ENCODE data around the gene MYH10.

The MYH10 gene

DNA sequence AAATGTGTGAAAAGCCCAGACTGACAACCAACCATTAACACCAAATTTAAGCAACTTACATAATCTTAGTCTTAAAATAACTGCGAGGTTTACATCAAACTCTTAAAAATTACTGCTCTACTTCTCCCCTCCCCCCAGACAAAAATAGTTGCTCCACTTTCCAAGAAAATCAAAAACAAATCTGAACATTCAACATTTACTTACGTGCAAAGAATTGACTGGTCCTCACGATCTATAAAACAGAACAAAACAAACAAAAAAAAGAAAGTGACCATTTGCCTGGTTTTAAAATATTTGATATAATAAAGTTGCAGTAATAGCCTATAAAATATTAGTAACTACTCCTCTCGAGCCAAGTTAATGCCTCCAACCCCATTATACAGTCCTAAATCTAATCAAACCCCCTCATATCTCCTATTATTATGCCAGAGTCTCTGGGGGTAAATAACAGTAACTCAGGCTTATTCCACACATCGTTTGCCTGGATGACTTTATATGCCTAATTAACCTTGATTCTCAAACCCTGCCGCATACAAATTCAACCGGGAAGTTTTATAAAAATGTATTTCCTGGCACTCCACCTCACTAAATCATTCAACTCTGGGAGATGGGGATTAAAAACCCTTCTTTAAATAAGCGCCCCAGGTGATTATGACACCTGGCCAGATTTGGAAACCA lies 41.5 kb downstream of the MYH10 start:
- Histone ChIP-seq H3K27me3 (ENCODE audit: control insufficient read depth, low read length) (no peaks in the 10 kb centered on the region), H3F3A (ENCODE audit: control insufficient read depth, insufficient read depth) (no peaks in the 10 kb centered on the region), H3K4me1 (ENCODE audit: control insufficient read depth, low read length) (no peaks in the 10 kb centered on the region), H3K36me3 (ENCODE audit: control insufficient read depth, low read length) (no peaks in the 10 kb centered on the region), H4K20me1 (ENCODE audit: control insufficient read depth, insufficient read depth, low read depth, low read length) (no peaks in the 10 kb centered on the region), H3K4me2 (ENCODE audit: low read length) (no peak overlapping the region), H3K4me3 (ENCODE audit: low read length) (no peak overlapping the region), H3K27ac (ENCODE audit: low read depth, low read length) (no peak overlapping the region), H3K9me2 (replicated peaks; ENCODE audit: control insufficient read depth, low read length) (no peaks in the 10 kb centered on the region), H3K79me2 (ENCODE audit: control insufficient read depth, low read length) (no peaks in the 10 kb centered on the region), H3K9me3 (ENCODE audit: control insufficient read depth, insufficient read depth, low read length) (no peaks in the 10 kb centered on the region)
- no peak for TF ChIP-seq EZH2phosphoT487 (IDR thresholded peaks at IDR 0.05; ENCODE audit: borderline replicate concordance, low read length)
- TF ChIP-seq, protein P1, sequence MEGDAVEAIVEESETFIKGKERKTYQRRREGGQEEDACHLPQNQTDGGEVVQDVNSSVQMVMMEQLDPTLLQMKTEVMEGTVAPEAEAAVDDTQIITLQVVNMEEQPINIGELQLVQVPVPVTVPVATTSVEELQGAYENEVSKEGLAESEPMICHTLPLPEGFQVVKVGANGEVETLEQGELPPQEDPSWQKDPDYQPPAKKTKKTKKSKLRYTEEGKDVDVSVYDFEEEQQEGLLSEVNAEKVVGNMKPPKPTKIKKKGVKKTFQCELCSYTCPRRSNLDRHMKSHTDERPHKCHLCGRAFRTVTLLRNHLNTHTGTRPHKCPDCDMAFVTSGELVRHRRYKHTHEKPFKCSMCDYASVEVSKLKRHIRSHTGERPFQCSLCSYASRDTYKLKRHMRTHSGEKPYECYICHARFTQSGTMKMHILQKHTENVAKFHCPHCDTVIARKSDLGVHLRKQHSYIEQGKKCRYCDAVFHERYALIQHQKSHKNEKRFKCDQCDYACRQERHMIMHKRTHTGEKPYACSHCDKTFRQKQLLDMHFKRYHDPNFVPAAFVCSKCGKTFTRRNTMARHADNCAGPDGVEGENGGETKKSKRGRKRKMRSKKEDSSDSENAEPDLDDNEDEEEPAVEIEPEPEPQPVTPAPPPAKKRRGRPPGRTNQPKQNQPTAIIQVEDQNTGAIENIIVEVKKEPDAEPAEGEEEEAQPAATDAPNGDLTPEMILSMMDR (IDR thresholded peaks at IDR 0.05; ENCODE audit: low read depth, low read length, poor library complexity, severe bottlenecking) = no peak

DNA sequence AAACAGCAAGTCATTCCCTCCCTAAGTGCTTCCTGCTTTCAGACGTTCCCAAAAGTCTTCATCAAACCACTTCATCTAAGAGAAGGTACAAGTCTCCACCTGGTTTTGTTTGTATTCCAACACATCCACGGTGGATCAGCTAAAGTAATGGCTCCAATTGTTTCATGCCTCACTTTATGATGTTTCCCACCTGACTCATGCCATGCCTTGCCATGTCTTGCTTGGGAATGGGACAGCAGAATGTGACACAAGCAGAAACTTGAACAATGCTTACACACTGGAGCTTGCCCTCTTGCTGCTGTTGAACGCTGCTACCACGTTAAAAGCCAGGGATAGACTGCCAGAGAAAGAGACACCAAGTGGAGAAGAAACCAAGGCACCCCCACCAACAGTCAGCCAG lies 43.8 kb downstream of the MYH10 start:
- Histone ChIP-seq H3K4me1 (ENCODE audit: control insufficient read depth, low read length) (no peaks in the 10 kb centered on the region), H3F3A (ENCODE audit: control insufficient read depth, insufficient read depth) (no peaks in the 10 kb centered on the region), H3K79me2 (ENCODE audit: control insufficient read depth, low read length) (no peaks in the 10 kb centered on the region), H3K27ac (ENCODE audit: low read depth, low read length) (no peak overlapping the region), H3K4me3 (ENCODE audit: low read length) (no peak overlapping the region), H3K9me2 (replicated peaks; ENCODE audit: control insufficient read depth, low read length) (no peaks in the 10 kb centered on the region), H3K9me3 (ENCODE audit: control insufficient read depth, insufficient read depth, low read length) (no peaks in the 10 kb centered on the region), H3K4me2 (ENCODE audit: low read length) (no peak overlapping the region), H3K36me3 (ENCODE audit: control insufficient read depth, low read length) (no peaks in the 10 kb centered on the region), H4K20me1 (ENCODE audit: control insufficient read depth, insufficient read depth, low read depth, low read length) (no peaks in the 10 kb centered on the region), H3K27me3 (ENCODE audit: control insufficient read depth, low read length) (no peaks in the 10 kb centered on the region)
- no peak for TF ChIP-seq EZH2phosphoT487 (IDR thresholded peaks at IDR 0.05; ENCODE audit: borderline replicate concordance, low read length)
- TF ChIP-seq, protein P1 (IDR thresholded peaks at IDR 0.05; ENCODE audit: low read depth, low read length, poor library complexity, severe bottlenecking) = no peak

- no peaks in the 10 kb centered on the region for H3K27me3 ChIP-seq (ENCODE audit: control insufficient read depth, low read length)
- H3K4me3 ChIP-seq (ENCODE audit: low read length) = no peak overlapping the region
- H3K4me2 ChIP-seq (ENCODE audit: low read length) = no peak overlapping the region
- no peaks in the 10 kb centered on the region for H3K9me3 ChIP-seq (ENCODE audit: control insufficient read depth, insufficient read depth, low read length)
- H3K36me3 ChIP-seq (ENCODE audit: control insufficient read depth, low read length) = no peaks in the 10 kb centered on the region
- no peaks in the 10 kb centered on the region for H3F3A ChIP-seq (ENCODE audit: control insufficient read depth, insufficient read depth)
- H3K9me2 ChIP-seq (replicated peaks; ENCODE audit: control insufficient read depth, low read length) = no peaks in the 10 kb centered on the region
- H3K27ac ChIP-seq (ENCODE audit: low read depth, low read length) = no peak overlapping the region
- TF ChIP-seq EZH2phosphoT487 (IDR thresholded peaks at IDR 0.05; ENCODE audit: borderline replicate concordance, low read length) = no peak
- TF ChIP-seq, protein P1 (IDR thresholded peaks at IDR 0.05; ENCODE audit: low read depth, low read length, poor library complexity, severe bottlenecking) = no peak
- H3K79me2 ChIP-seq (ENCODE audit: control insufficient read depth, low read length) = no peaks in the 10 kb centered on the region
- 0 out of 2 replicates have a peak, but pooled peaks cover 3% of the 10 kb centered on the region for H4K20me1 ChIP-seq (ENCODE audit: control insufficient read depth, insufficient read depth, low read depth, low read length)
- H3K4me1 ChIP-seq (ENCODE audit: control insufficient read depth, low read length) = no peaks in the 10 kb centered on the region
Observed at GRCh38 chr17:8585911-8586310, 44.6 kb downstream of the MYH10 start.
